ENCODE data around the gene GRAMD2B. TPM values are rescaled to one million over a fixed set of nuclear protein-coding genes. Genes with fewer than 3 reads are reported as not detected.
"Not testable (repeated sequence)": the region's sequence is repeated elsewhere in the genome, so short reads cannot be mapped to it uniquely, and the experiment has no call there.

GRAMD2B gene
- total RNA-seq, 6 experiments from 2014 or later, result 69.2 to 154 (median 80.5) TPM

- Mint-ChIP-seq H3K36me3 (ENCODE audit: low read depth) (peaks cover 77% of the 10 kb centered on the region), H3K27me3 (ENCODE audit: insufficient read depth) (no peaks in the 10 kb centered on the region; the same call in none of the 2 replicates), H3K4me1 (ENCODE audit: low read depth) (peaks cover 88% of the 10 kb centered on the region), H3K9me3 (no peaks in the 10 kb centered on the region), H3K27ac (peak overlapping the region; percentile 17; the same call in 1 of the 2 replicates), H3K4me3 (no peak overlapping the region)
- TF ChIP-seq, protein P1, sequence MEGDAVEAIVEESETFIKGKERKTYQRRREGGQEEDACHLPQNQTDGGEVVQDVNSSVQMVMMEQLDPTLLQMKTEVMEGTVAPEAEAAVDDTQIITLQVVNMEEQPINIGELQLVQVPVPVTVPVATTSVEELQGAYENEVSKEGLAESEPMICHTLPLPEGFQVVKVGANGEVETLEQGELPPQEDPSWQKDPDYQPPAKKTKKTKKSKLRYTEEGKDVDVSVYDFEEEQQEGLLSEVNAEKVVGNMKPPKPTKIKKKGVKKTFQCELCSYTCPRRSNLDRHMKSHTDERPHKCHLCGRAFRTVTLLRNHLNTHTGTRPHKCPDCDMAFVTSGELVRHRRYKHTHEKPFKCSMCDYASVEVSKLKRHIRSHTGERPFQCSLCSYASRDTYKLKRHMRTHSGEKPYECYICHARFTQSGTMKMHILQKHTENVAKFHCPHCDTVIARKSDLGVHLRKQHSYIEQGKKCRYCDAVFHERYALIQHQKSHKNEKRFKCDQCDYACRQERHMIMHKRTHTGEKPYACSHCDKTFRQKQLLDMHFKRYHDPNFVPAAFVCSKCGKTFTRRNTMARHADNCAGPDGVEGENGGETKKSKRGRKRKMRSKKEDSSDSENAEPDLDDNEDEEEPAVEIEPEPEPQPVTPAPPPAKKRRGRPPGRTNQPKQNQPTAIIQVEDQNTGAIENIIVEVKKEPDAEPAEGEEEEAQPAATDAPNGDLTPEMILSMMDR (IDR thresholded peaks at IDR 0.05), result no peak
- no peak for DNase-seq
Observed at GRCh38 chr5:126437721-126438120, 14.5 kb downstream of the GRAMD2B start.

DNA sequence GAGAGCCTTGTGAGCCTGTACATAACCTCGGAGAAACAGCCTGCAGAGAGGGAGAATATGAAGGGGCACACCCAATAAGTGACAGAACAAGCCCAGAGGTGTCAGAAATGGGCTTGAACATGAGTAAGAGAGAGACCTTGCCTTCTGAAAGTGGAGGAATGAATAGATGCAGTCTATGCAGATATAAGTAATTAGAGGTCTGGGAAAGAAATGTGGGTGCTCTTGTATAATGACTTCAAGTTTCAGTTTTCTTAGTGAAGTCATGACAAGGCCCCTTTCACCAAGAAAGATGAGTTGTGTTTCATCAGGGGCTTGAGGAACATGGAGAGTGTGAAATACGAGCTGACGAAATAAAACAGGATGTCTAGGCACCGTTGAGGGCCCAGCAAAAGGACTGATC is 15.1 kb downstream of the GRAMD2B start:
- H3K4me1 Mint-ChIP-seq (ENCODE audit: low read depth), result peaks cover 88% of the 10 kb centered on the region
- TF ChIP-seq, protein P1 (IDR thresholded peaks at IDR 0.05), result no peak

GRCh38 chr5:126438868-126439267 is 15.7 kb downstream of the GRAMD2B start:
- DNase-seq, result no peak
- peaks cover 3% of the 10 kb centered on the region for H3K27me3 Mint-ChIP-seq (ENCODE audit: insufficient read depth)
- peaks cover 85% of the 10 kb centered on the region for H3K36me3 Mint-ChIP-seq (ENCODE audit: low read depth)
- no peaks in the 10 kb centered on the region for H3K9me3 Mint-ChIP-seq
- H3K4me1 Mint-ChIP-seq (ENCODE audit: low read depth), result peaks cover 88% of the 10 kb centered on the region
- TF ChIP-seq, protein P1 (IDR thresholded peaks at IDR 0.05), result no peak
- H3K27ac Mint-ChIP-seq, result peak overlapping the region; percentile 17; the same call in 1 of the 2 replicates
- peak overlapping the region; percentile 0; the same call in 1 of the 2 replicates for H3K4me3 Mint-ChIP-seq

More for the DNA sequence above, 15.1 kb downstream of the GRAMD2B start:
- Mint-ChIP-seq H3K27ac (peak overlapping the region; percentile 17), H3K4me3 (no peak overlapping the region; the same call in 1 of the 2 replicates), H3K9me3 (no peaks in the 10 kb centered on the region), H3K36me3 (ENCODE audit: low read depth) (peaks cover 79% of the 10 kb centered on the region), H3K27me3 (ENCODE audit: insufficient read depth) (no peaks in the 10 kb centered on the region; the same call in none of the 2 replicates)
- no peak for DNase-seq

- Mint-ChIP-seq H3K36me3 (ENCODE audit: low read depth) (peaks cover 91% of the 10 kb centered on the region), H3K4me1 (ENCODE audit: low read depth) (peaks cover 91% of the 10 kb centered on the region), H3K27ac (peak overlapping the region; percentile 20; the same call in 1 of the 2 replicates)
- H3K4me3 Mint-ChIP-seq; H3K9me3 Mint-ChIP-seq; DNase-seq; H3K27me3 Mint-ChIP-seq (ENCODE audit: insufficient read depth): not testable (repeated sequence)
Observed at GRCh38 chr5:126439724-126440123, 16.5 kb downstream of the GRAMD2B start.

DNA sequence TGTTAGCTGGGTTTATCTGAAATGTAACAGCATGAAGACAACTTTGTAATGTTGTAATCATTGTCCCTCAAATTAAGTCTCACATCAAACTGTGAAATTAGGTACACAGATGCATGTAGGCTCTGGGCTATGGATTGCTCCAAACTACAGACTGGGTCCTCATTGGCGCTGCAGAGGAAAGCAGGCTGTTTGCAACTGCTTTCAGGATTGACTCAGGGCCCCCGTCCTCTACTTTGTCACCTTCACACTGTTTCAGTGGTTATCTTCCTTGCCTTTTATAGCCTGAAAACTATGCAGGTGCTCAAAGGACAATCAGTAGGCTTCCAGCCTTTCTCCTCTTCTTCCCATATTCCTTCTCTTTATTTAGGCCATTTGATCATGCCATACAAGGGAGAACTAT is 18.0 kb downstream of the GRAMD2B start:
- H3K9me3 Mint-ChIP-seq, result no peaks in the 10 kb centered on the region
- peaks cover 86% of the 10 kb centered on the region for H3K36me3 Mint-ChIP-seq (ENCODE audit: low read depth)
- peak overlapping the region; percentile 50; the same call in 1 of the 2 replicates for H3K27ac Mint-ChIP-seq
- peaks cover 3% of the 10 kb centered on the region; the same call in 1 of the 2 replicates for H3K27me3 Mint-ChIP-seq (ENCODE audit: insufficient read depth)
- peak overlapping the region; percentile 9; the same call in 1 of the 2 replicates for H3K4me3 Mint-ChIP-seq
- TF ChIP-seq, protein P1 (IDR thresholded peaks at IDR 0.05), result no peak
- peaks cover 94% of the 10 kb centered on the region for H3K4me1 Mint-ChIP-seq (ENCODE audit: low read depth)
- no peak for DNase-seq

- H3K4me1 Mint-ChIP-seq (ENCODE audit: low read depth), result peaks cover 95% of the 10 kb centered on the region
- peaks cover 6% of the 10 kb centered on the region for H3K27me3 Mint-ChIP-seq (ENCODE audit: insufficient read depth)
- H3K27ac Mint-ChIP-seq, result peak overlapping the region; percentile 71
- H3K9me3 Mint-ChIP-seq, result no peaks in the 10 kb centered on the region
- TF ChIP-seq, protein P1 (IDR thresholded peaks at IDR 0.05), result no peak
- H3K36me3 Mint-ChIP-seq (ENCODE audit: low read depth), result peaks cover 78% of the 10 kb centered on the region
- no peak for DNase-seq
- no peak overlapping the region; the same call in 1 of the 2 replicates for H3K4me3 Mint-ChIP-seq
Observed at GRCh38 chr5:126443374-126443851, 20.2 kb downstream of the GRAMD2B start.
